ENCODE measurements around the gene IGLON5.

IGLON5 gene

DNA sequence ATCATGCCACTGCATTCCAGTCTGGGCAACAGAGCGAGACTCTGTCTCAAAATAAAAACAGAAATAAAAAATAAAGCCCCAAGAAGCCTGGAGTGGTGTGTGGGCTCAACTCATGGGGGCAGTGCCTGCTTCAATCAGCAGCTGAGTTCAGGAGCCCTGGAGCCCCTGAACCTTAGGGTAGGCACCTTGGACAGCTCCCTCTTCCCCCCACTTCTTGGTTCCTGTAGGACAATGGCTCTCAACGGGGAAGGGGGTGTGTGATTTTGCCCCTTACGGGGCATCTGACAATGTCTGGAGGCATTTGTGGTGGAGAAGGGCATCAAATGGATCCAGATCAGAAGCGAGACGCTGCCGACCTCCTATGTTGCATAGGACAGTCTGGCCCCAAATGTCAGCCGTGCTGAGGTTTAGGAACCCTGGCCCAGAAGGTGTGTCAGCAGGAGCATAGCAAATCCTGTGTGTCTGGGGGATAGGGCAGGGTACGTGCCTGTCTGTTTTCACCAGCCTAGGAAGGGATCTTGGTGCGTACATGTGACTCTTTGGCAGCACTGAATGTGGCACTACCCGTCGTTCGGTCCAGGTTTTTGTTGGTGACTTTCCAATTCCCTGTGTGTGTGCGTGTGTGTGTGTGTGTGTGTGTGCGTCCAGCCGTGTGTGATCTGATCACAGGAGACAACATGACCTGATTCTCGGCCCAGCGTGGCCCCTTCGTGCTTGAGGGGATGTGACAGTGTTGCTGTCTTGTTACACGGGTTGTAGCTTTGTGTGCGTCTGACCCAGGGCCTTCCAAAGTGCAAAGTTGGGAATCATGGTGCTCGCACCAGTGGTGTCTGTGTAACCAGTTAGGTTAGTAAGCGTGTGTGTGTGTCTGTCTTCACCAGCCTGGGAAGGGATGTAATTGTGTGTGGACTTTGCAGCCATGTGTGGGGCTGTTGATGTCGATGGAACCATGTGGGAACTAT lies 7.5 kb downstream of the IGLON5 start:
- DNase-seq: no peak

DNA sequence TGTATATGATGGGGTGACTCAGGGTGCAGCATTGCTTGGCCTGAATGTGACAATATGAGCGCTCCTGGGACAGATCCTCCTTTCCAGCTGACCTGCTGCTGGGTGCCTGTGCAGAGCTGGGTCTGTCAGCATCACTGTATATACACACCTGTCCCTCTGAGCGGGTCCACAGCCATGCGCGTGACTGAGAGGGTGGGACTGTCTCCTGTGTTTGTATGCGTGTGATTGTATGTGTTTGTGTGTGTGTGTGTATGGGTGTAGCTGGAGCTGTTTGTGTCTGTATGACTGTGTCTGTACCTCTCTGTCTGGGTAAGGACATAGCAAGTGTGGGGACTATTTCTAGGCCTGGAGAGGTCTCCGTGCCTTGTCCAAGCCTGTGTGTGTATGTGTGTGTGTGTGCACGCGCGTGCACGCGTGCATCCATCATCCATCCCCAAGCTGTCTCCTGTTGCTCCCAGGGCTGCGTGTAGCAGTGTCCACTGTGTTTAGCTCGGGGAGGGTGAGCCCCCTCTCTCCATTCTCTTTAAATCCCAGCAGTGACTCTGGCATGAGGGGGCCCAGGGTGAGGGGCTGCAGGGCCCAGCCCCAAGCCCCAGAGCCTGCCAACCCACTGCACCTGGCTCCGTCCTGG lies 8.3 kb downstream of the IGLON5 start:
- DNase-seq: no peak

DNA sequence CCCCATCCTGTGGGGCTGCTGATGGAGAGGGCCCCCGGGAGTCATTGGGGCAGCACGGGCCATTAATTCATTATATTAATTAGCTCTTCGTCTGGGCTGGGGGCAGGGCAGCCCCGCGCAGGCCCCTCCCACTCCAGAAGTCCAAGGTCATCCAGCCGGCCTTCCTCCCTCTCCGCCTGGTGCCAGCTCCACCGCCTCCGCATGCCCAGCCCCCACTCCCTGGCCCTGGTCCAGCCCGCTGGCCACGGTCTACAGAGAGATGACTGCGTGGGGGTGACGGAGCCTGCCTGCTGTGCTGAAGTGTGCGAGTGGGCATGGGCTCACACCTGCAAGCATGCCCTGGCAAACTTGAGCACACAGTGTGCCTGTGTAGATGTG lies 8.8 kb downstream of the IGLON5 start:
- no peak for DNase-seq

DNA sequence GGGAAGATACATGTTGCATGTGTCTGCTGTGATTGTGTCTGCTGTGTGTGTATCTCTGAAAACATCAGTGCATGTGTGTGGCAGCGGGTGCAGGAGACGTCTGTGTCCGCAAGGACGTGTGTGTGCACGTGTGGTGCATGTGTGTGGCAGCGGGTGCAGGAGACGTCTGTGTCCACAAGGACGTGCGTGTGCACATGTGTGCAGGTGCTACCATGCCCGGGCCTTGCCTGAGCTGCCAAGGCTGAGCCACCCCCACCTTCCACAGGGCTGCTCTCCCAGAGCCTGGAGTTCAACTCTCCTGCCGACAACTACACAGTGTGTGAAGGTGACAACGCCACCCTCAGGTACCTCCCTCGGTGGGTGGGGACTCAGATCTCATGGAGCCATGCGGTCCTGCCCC lies 10.4 kb downstream of the IGLON5 start:
- DNase-seq: no peak

DNA sequence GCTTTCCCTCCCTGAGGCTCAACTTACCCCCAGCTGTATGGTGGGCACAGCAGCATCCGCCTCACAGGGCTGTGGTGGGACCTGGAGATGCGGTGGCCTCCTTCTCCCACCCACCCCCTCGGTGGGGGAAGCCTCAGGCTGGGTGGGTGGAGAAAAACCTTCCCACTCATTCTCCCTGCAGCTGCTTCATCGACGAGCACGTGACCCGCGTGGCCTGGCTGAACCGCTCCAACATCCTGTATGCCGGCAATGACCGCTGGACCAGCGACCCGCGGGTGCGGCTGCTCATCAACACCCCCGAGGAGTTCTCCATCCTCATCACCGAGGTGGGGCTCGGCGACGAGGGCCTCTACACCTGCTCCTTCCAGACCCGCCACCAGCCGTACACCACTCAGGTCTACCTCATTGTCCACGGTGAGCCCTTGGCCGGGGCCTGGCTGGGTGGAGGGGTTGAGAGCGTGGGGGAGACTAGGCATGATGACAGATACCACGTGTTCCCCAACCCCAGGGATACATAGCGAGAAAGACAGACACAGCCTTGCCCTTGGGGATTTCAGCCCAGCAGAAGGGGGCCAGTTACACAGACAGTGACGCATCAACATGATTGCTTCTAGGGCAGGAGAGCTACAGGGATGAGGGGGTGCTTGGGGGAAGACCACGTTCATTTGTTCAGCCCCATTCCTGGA lies 12.2 kb downstream of the IGLON5 start:
- DNase-seq: no peak

DNA sequence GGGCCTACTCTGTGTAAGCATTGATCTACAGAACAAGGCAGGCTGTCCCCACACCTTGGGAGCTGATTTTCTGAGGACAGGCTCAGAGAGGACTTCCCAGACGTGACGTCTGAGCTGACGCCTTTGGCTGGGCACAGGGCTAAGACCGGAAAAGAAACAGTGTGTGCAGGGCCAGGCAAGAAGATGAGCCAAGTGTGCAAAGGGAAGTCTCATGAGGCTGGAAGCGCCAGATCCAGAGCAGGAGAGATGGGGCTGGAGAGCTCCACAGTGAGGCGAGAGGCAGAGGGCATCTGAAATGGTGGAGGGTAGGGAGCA lies 12.7 kb downstream of the IGLON5 start:
- DNase-seq: no peak

DNA sequence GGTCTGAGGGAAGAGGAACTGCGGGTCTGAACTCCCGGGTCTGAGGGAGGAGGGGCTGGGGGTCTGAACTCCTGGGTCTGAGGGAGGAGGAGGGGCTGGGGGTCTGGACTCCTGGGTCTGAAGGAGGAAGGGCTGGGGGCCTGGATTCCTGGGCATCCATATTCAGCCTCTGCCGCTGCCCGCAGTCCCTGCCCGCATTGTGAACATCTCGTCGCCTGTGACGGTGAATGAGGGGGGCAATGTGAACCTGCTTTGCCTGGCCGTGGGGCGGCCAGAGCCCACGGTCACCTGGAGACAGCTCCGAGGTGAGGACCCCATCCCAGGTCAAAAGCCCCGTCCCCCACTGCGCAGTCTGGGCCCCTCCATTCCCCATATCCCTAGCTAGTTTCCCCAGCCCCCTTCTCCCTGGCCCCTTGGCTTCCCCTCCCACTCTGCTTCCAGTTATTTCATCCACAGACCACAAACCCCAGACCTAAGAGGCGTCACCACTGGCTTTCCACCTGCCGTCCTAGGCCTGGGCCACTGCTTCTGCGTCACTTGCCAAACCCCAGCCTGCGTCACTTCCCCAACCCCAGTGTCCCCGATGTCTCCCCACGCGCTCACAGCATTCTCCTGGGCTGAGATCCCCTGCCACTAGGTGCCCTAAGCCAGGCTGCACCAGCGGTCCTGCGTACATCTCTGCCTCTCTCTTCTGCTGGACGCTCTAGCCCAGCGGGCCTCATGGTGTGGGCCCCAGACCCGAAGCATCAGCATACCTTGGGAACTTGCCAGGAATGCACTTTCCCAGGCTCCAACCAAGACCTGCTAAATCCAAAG lies 13.9 kb downstream of the IGLON5 start:
- no peak for DNase-seq

DNA sequence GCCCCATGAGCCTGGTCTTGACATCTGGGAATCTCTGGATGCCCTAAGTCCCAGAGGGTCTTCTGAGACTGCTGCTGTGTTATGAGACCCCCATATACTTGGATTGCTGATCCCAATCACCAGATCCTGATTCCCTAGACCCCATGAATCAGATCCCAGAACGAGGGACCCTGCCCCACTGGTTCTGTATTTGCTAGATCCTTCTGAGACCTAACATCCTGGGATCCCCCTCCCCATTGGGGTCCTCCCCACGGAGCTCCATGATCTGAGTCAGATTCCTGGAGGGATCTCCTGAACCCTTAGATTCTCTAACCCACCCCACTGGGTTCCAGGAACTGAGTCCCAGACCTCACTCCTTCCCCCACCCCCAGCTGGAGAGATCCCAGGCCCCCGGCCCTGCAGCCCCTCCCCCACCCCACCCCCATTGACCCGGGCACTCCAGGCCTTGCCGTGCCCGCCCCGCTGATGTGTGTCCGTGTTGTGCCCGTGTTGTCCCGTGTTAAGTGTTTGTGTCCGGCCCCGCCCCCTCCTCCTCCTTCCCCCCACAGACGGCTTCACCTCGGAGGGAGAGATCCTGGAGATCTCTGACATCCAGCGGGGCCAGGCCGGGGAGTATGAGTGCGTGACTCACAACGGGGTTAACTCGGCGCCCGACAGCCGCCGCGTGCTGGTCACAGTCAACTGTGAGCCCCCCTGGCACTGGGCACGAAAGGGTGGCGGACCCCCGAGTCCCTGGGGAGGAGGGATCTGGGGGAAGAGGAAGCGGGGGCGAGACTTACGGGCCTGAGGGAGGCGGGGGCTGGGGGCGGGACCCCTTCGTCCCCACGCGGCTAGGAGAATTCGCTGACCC lies 15.0 kb downstream of the IGLON5 start:
- DNase-seq: no peak

DNA sequence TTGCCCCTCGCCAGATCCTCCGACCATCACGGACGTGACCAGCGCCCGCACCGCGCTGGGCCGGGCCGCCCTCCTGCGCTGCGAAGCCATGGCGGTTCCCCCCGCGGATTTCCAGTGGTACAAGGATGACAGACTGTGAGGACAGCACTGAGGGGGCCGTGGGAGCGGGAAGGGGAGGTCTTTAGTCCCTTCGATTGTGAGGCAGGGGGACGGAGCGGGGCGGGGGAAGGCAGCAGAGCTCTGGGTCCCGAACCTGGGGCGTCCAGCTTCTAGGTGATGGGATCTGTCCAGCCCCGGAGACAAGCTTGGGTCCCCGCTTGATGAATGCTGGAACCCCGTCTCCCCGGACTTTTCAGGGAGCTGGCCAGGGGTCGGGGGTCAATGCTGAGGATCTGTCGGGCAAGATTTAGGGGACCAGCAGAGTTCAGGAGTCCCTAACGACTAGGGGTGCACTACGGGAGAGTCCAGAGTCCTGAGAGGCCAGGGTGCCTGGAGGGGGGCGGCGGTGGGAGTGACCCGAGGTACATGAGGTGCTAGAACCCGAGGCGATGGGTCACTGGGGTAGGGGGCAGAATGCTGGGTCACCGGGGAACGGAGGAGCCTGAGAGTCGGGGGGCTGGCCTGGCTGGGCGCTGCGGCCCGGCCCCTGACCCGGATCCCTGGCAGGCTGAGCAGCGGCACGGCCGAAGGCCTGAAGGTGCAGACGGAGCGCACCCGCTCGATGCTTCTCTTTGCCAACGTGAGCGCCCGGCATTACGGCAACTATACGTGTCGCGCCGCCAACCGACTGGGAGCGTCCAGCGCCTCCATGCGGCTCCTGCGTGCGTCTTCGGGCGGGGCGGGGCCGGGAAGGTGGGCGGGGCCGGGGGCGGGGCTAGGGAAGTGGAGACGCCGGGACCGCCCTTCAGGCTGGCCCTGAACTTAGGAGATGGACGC lies 15.9 kb downstream of the IGLON5 start:
- DNase-seq: peak; percentile 45

DNA sequence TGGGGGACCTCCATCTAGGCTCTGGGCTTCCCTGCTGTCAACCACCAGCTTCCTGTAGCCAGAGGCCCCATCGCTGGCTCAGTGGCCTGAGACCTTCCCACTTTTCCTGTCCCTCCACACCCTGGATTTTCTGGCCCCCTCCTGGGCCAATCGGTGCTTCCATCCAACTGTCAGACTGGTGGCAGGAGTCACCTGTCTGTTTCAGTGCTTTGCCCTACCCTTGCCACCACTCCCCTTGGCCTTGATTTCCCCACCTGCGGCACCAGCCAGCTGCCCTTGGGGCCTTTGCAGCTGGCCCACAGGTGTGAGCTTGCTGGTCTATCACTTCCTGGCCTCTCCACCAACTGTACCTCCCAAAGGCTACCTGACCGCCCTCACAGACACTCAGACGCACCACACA lies 18.0 kb downstream of the IGLON5 start:
- DNase-seq: no peak

DNA sequence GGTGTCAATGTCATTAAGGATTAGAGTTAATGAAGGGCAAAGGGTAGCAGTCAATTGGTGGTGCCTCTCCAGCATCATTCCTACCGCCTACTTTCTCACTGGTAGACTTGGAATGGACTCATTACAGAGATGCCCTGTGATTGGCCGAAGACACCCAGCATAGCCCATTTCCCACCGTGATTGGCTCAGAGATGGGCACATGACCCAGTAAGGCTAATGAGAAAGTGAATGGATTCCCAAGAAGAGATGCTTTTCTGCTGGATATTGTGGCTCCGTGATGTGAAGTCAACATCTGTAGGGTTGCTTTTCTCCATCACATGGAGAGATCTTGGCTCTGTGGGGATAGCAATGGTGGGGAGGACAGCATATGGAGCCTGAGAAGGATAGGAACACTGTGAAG lies 18.9 kb downstream of the IGLON5 start:
- no peak for DNase-seq

DNA sequence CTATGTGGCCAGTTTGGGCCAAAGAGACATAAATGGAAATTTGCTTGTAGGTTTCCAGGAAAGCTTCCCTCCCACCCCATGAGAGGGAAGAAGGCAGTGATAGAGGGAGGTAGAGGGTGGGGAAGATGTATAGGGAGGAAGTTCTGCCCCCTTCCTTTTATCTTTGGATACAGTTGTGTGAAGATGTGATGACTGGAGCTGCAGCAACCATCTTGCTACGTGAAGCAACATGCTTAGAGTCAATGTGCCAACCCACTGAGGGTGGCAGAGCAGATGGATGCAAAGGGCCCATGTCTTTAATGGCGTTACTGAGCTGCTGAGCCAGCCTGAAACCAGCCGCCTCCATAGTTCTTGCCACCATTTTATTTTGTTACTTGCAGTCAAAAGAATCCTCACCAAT lies 19.7 kb downstream of the IGLON5 start:
- DNase-seq: no peak

DNA sequence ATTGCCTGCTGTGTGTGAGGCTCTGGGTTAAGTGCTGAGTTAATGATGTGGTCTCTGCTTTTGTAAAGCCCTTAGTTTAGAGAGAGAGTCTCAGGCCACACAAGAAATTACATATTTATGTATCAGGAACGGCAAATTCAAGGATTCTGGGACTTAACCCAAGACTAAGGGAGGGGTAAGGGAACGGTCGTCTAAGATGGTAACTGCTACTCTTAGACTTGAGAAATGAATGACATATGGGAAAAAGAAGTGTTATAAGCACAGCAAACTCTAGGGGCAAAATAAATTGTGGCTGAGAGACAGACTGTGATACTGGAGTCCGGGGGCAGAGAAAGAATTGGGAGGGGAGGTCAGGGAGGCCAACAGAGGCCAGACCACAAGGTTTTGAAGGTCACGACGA lies 20.3 kb downstream of the IGLON5 start:
- no peak for DNase-seq

DNA sequence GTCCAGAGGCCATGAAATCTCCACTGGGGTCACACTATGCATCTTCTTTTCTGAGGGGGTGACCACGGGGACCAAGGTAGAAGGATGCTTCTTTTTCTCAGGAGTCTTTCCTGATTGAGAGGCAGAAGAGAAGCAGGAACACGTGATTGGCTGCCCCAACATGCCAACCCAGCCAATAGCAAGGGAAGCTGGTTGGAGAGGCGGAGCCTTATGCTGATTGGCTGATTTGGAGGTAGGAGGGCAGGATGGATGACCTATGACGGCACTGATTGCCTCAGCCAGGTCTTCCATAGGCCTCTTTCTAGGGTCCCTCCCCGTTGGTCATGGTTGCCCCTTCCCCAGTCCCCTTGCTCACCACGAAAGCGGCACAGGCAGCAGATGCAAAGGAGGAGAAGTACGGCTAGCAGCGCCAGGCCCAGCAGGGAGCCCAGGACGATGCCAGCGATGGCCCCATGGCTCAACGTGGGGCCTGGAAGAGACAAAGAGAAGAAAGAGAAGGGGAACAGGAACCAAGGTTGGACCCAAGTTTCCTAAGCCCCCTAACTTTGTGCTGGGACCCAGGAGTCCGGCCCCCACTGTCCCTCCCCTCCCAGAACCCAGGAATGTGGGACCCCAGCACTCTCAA lies 22.5 kb downstream of the IGLON5 start:
- DNase-seq: no peak

DNA sequence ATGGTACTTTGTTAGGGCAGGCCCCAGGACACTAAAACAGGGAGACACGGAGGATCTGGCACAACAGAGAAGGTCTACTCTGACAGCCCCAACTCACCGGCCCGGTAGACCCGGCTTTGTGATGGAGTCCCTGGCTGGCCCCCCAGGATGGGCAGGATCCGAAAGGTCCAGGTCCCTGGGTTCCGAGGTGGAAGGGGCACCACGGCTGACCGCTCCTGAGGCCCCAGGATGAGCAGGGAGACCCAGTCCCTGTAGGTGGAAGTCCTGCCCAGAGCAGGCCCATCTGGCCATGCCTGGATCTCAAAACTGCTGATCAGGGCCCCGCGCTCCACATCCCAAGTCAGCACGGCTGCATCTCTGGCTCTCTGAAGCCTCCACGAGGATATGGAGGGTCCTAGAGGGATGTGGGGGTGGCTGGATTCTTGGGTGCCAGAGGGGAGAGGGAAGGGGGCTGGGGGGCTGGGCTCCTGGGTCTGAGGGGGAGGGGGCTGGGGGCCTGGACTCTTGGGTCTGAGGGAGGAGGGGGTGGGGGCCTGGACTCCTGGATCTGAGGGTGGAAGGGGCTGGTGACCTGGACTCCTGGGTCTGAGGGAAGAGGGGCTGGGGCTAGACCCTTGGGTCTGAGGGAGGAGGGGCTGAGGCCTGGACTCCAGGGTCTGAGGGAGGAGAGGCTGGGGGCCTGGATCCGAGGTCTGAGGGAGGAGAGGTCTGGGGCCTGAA lies 25.9 kb downstream of the IGLON5 start:
- no peak for DNase-seq

DNA sequence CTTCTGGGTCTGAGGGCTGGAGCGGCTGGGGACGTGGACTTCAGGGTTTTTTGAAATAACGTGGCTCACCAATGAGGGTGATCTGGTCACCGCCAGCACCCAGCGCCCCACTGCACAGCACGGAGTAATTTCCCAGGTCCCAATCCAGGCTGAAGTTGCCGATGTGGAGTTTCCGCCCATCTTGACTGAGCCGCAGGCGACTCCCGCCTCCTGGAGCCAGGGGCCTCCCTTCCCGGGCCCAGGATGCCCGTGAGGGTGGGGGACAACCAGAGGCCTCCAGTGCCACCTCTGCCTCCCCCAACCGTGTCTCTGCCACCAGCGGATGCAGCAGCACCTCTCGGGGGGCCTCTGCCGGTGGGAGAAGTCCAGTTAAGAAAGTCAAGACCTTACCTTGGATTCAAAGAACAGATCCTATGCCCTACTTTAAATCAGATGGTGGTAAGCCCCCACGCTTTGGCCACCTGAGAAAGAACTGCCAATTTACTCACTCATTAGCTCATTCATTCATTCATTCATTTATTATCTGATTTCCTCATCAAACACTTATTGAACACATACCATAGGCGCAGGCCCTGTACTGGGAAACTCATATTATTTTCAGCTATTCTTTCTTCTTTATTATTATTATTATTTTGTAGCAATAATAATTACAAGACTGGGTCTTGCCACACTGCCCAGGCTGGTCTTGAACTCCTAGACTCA lies 26.6 kb downstream of the IGLON5 start:
- DNase-seq: no peak

DNA sequence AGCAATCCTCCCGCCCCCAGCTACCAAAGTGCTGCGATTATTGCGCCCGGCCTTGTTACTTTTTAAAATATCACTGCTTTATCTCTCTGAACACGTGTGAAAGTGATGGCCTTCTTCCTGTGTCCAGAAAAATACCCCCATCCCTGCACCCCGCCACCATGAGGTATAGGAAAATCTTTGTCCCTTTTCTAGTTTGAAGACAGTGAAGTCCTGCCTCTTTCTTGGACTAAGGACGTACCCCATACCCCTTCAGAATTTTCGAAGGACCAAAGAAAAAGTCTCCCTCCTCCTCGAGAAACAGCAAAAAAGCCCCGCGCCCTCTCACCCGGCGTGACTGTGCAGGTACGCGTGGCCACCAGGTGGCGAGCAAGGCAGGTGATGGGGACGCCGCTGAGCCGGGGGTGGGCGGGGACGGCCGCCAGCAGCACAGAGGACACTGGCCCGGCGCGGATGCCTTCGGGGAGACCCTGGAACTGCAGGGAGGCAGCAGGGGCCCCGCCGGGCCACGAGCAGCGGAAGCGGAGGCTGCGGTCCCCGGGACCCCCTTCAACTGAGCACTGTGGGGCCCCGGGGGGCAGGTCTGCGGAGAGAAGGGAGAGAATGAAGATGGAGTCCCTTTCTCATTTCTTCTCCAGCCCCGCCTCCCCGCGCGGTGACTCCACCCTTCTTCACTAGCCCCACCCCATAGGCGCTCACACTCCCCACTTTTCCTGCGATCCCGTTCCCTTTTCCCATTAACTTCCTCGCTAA lies 27.3 kb downstream of the IGLON5 start:
- DNase-seq: peak; percentile 70

DNA sequence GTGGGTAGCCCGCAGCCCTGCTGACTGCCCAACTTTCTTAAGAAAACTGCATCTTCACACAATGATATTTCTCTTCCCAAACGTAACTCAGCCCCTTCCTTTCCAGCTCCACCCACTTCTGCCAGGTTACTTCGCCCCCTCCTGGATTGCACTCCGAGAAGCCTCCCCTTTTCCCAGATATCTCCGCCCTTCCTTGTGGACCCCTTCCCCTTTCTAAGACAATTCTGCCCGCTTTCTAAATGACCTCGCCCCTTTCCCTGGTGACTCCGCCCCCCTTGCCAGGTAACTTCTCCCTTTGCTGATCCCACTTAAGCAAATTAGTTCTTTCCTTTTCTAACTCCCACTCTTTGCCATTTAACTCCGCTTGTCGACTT lies 27.9 kb downstream of the IGLON5 start:
- no peak for DNase-seq

All from fibroblast of skin of right biceps (primary cell).